Measurements from ENCODE around the gene IFIT2. TPM values are rescaled to one million over a fixed set of nuclear protein-coding genes. Genes with fewer than 3 reads are reported as not detected.

IFIT2 gene
- total RNA-seq, 4 donors from 2014 or later = 0.49 to 2.6 (median 1.4) TPM

DNA sequence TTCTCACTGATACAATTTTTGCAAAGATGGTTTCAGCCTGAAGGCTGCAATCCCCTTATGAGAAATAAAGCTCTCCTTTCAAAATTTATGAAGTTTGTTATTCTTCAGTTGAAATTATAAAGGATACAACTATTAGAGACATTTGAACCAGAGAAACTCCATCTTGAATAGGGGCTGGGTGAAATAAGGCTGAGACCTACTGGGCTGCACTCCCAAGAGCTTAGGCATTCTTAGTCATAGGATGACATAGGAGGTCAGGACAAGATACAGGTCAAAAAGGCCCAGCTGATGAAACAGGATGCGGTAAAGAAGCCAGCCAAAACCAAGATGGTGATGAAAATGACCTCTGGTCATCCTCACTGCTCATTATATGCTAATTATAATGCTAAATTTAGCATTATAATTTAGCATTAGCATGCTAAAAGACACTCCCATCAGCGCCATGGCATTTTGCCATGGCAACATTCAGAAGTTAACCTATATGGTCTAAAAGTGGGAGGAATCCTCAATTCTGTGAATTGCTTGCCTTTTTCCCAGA, 53.6 kb downstream of the IFIT2 start:
- Histone ChIP-seq H3K27me3 (no peaks in the 10 kb centered on the region), H3K27ac (no peak overlapping the region), H3K4me1 (peaks cover 19% of the 10 kb centered on the region), H3K9me3 (no peaks in the 10 kb centered on the region), H3K4me3 (no peak overlapping the region), H3K36me3 (no peaks in the 10 kb centered on the region)
- no peak for TF ChIP-seq POLR2A (IDR thresholded peaks at IDR 0.05)
- no peak for TF ChIP-seq POLR2AphosphoS5 (IDR thresholded peaks at IDR 0.05)
- no peak for TF ChIP-seq EP300 (IDR thresholded peaks at IDR 0.05)
- TF ChIP-seq, protein P1, sequence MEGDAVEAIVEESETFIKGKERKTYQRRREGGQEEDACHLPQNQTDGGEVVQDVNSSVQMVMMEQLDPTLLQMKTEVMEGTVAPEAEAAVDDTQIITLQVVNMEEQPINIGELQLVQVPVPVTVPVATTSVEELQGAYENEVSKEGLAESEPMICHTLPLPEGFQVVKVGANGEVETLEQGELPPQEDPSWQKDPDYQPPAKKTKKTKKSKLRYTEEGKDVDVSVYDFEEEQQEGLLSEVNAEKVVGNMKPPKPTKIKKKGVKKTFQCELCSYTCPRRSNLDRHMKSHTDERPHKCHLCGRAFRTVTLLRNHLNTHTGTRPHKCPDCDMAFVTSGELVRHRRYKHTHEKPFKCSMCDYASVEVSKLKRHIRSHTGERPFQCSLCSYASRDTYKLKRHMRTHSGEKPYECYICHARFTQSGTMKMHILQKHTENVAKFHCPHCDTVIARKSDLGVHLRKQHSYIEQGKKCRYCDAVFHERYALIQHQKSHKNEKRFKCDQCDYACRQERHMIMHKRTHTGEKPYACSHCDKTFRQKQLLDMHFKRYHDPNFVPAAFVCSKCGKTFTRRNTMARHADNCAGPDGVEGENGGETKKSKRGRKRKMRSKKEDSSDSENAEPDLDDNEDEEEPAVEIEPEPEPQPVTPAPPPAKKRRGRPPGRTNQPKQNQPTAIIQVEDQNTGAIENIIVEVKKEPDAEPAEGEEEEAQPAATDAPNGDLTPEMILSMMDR (IDR thresholded peaks at IDR 0.05) = no peak
- no peak for DNase-seq (ENCODE audit: low spot score in 2 of 2)
- 93% methylated on average over 2 of the region's 2 CpGs for WGBS

DNA sequence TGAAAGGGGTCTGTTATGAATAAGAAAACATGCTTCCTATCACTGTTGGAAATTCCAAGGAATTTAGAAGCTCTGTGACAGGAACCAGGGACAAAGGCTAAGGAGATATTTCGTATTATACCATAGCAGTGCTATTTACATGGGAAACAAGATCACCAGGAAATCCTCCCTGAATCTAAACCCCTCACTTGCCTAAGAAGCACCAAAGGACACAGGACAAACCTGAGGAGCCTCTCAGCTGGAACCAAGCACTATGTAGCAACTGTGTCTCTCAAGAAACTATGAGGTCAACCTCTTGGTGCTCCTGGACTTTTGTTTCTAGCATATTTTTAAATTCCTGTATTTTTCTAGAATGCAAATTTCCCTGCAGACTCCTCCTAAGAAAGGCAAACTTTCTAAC, 55.2 kb downstream of the IFIT2 start:
- Histone ChIP-seq H3K4me3 (no peak overlapping the region), H3K4me1 (peaks cover 5% of the 10 kb centered on the region), H3K9me3 (no peaks in the 10 kb centered on the region), H3K27ac (no peak overlapping the region), H3K27me3 (no peaks in the 10 kb centered on the region), H3K36me3 (no peaks in the 10 kb centered on the region)
- 71% methylated on average over 1 of the region's 1 CpG for WGBS
- DNase-seq (ENCODE audit: low spot score in 2 of 2) = no peak
- TF ChIP-seq EP300 (IDR thresholded peaks at IDR 0.05) (no peak), POLR2A (IDR thresholded peaks at IDR 0.05) (no peak), POLR2AphosphoS5 (IDR thresholded peaks at IDR 0.05) (no peak)
- TF ChIP-seq, protein P1 (IDR thresholded peaks at IDR 0.05) = no peak

DNA sequence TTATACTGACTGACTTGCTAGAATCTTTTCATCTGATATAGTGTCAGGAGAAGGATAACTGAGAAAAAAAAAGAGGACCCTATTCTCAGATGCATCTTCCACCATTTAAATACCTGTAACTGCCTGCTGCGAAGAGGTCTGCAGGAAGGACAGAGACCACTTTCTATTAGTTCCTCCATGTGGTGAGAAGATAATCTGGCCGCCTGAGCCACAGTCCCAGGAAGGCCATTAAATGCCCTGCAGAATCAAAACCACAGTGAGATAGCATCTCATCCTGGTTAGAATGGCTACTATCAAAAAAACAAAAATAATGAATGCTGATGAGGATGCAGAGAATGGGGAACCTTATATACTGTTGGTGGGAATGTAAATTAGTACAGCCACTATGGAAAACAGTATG, 56.1 kb downstream of the IFIT2 start:
- H3K27ac ChIP-seq = no peak overlapping the region
- no peak overlapping the region for H3K4me3 ChIP-seq
- TF ChIP-seq EP300 (IDR thresholded peaks at IDR 0.05) (no peak), POLR2A (IDR thresholded peaks at IDR 0.05) (no peak)
- H3K9me3 ChIP-seq = no peaks in the 10 kb centered on the region
- 87% methylated on average over 2 of the region's 2 CpGs for WGBS
- no peaks in the 10 kb centered on the region for H3K27me3 ChIP-seq
- no peaks in the 10 kb centered on the region for H3K36me3 ChIP-seq
- peaks cover 3% of the 10 kb centered on the region for H3K4me1 ChIP-seq
- no peak for DNase-seq (ENCODE audit: low spot score in 2 of 2)

Other genes starting within 250 kb of the IFIT2 start
- 1 to 10 TPM in 2 of 4 donors, under 1 TPM in 2; 0.68 to 4.2 (median 1.1) TPM for gene CH25H, start 94.7 kb upstream of the IFIT2 start, total RNA-seq
- gene LIPA, start 50.3 kb upstream of the IFIT2 start, total RNA-seq = 10 to 100 TPM; 15.6 to 21.2 (median 18.8) TPM
- 1 to 10 TPM; 1.5 to 4.9 (median 2.1) TPM for gene IFIT3, start 26.0 kb downstream of the IFIT2 start, total RNA-seq
- not detected for gene IFIT1B, start 76.0 kb downstream of the IFIT2 start, total RNA-seq
- 1 to 10 TPM; 1.9 to 7.1 (median 2.7) TPM for gene IFIT1, start 90.6 kb downstream of the IFIT2 start, total RNA-seq
- 1 to 10 TPM; 4.3 to 8.2 (median 6.3) TPM for gene IFIT5, start 112.5 kb downstream of the IFIT2 start, total RNA-seq
- gene SLC16A12, start 233.5 kb downstream of the IFIT2 start, total RNA-seq = 1 to 10 TPM in 2 of 4 donors, under 1 TPM in 2; 0.60 to 1.4 (median 1.0) TPM

All from suprapubic skin (tissue), 4 donors.